HUES64 (cell line): ENCODE measurements around the gene DNM3.

Experiments
- H3K27ac ChIP-seq: 2 replicates; pipeline ENCODE4 v1.7.0; 2013; ENCODE audit warnings: low read depth, low read length, inconsistent platforms
- H3K27me3 ChIP-seq: 2 replicates; pipeline ENCODE4 v1.6.1; 2013; ENCODE audit warnings: mild to moderate bottlenecking, low read length; ENCODE audit not compliant: insufficient read depth
- H3K36me3 ChIP-seq: 2 replicates; pipeline ENCODE4 v1.6.1; 2013; ENCODE audit warnings: mild to moderate bottlenecking, low read length; ENCODE audit not compliant: insufficient read depth
- H3K4me1 ChIP-seq: 2 replicates; pipeline ENCODE4 v1.6.1; 2013; ENCODE audit warnings: mild to moderate bottlenecking, low read length, moderate library complexity; ENCODE audit not compliant: insufficient read depth
- H3K4me3 ChIP-seq: 2 replicates; pipeline ENCODE4 v1.5.1; 2013; ENCODE audit warnings: mild to moderate bottlenecking, low read length, moderate library complexity
- H3K9ac ChIP-seq: 2 replicates; pipeline ENCODE4 v1.6.1; 2013; ENCODE audit warnings: mild to moderate bottlenecking, low read depth, low read length
- H3K9me3 ChIP-seq: 2 replicates; pipeline ENCODE4 v1.6.1; 2013; ENCODE audit warnings: low read depth, low read length; ENCODE audit not compliant: insufficient read depth
- WGBS: fragments of 150-250, 120-280 bp; methylation state at CpG from one replicate; pipeline ENCODE4 v1.1.7; 2013; ENCODE audit warnings: missing lambda C conversion rate; 5-methylcytosine and 5-hydroxymethylcytosine counted together

The DNM3 gene

DNA sequence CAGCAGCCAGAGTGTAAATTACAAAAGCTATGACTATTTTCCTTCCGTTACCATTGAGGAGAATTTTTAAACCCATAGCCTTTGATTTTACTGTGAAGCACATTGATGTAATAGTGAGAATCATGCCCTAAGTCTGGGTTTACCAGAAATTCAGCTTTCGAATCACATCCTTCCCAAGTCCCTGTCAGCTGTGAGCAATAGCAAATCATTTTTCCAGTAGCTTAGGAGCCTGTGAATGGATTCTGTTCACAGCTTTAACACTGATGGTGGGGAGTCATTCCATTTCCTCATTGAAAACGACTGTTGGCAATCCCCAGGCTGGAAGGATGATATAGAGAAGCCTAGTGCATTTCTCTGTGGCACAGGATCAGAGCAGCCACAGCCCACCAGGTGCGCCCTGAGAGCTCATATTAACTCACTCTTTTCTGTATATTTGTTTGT, 497.0 kb downstream of the DNM3 start:
- peaks cover 13% of the 10 kb centered on the region for H3K4me1 ChIP-seq
- H3K4me3 ChIP-seq: no peak overlapping the region
- H3K27me3 ChIP-seq: no peaks in the 10 kb centered on the region
- H3K9me3 ChIP-seq: no peaks in the 10 kb centered on the region
- no peak overlapping the region for H3K27ac ChIP-seq
- 83% methylated on average over 3 of the region's 4 CpGs for WGBS
- H3K9ac ChIP-seq: no peak overlapping the region
- H3K36me3 ChIP-seq: no peaks in the 10 kb centered on the region

DNA sequence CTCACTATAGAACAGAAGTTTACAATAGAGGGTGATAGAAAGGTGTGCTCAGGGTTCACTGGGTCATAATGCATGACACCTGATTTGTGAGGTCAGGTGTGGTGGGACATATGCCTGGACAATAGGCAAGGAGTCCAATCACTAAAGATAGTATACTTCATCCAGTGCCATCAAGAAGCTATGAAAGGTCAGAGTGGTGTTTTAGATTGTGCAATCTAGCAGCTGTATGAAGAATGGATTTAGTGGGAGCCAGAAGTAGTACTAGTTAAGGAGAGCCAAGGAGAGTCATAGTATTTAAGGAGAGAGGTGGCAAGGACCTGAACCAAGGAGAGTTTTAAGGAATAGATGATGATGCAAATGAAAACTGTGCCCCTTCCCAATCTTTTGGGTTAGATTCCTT, 498.5 kb downstream of the DNM3 start:
- Histone ChIP-seq H3K27me3 (no peaks in the 10 kb centered on the region), H3K9me3 (no peaks in the 10 kb centered on the region), H3K9ac (no peak overlapping the region), H3K4me1 (peaks cover 24% of the 10 kb centered on the region), H3K4me3 (no peak overlapping the region), H3K27ac (no peak overlapping the region), H3K36me3 (no peaks in the 10 kb centered on the region)

DNA sequence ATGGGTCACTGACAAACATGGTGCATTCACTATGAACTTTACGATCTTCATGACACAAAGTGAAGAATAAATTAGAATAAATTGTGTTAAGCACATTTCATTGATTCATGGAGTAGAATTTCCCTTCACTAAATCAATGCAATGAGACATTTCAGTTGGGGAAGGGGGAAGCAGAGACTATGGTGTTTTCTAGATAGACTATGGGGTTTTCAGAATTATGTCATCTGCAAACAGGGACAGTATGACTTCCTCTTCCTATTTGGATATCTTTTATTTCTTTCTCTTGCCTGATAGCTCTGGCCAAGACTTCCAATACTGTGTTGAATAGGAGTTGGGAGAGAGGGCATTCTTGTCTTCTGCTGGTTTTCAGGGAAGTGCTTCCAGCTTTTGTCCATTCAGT, 499.2 kb downstream of the DNM3 start:
- peaks cover 24% of the 10 kb centered on the region for H3K4me1 ChIP-seq
- no peaks in the 10 kb centered on the region for H3K27me3 ChIP-seq
- H3K27ac ChIP-seq: no peak overlapping the region
- H3K9ac ChIP-seq: no peak overlapping the region
- H3K36me3 ChIP-seq: no peaks in the 10 kb centered on the region
- H3K4me3 ChIP-seq: no peak overlapping the region
- H3K9me3 ChIP-seq: no peaks in the 10 kb centered on the region
- 100% methylated on average over 1 of the region's 1 CpG for WGBS

DNA sequence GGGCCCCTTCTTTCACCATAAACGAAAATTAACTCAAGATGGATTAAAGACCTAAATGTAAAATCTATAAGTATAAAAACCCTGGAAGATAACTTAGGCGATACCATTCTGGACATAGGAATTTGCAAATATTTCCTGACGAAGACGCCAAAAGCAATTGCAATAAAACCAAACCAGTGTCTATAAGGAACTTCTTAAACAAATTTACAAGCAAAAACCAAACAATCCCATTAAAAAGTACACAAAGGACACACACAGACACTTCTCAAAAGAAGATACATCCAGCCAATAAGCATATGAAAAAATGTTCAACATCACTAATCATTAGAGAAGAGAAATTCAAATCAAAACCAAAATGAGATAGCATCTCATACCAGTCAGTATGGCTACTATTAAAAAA, 500.4 kb downstream of the DNM3 start:
- H3K9ac ChIP-seq: no peak overlapping the region
- H3K4me1 ChIP-seq: peaks cover 24% of the 10 kb centered on the region
- WGBS: 87% methylated on average over 4 of the region's 4 CpGs

DNA sequence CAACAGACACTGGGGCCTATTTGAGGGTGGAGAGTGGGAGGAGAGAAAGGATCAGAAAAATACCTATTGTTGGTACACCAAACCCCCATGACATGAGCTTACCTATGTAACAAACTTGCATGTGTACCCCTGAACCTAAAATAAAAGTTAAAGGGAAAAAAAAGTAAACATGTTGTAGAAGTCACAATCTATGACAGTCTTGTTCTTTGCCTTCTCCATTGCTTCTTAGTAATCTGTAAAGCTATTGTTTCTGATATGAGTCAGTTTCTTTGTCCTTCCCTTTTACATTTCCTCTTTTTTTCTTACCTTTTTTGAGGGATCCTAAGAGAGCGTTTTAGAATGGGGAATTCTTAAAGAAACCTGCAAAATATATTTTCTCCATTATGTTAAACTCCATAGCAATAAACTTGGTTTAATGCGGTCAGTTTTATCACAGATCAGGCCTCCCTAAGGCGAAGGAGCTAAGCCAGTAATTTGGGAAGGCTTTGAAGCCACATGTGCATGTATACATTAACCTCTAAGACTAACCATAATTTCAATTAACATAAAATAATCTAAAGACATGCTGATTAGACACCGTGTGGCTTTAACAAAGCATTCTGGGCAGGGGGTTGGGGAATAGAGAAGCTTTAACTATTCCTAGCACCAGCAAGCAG, 501.4 kb downstream of the DNM3 start:
- Histone ChIP-seq H3K27me3 (no peaks in the 10 kb centered on the region), H3K27ac (no peak overlapping the region), H3K36me3 (no peaks in the 10 kb centered on the region), H3K9me3 (peaks cover 11% of the 10 kb centered on the region), H3K4me1 (peaks cover 24% of the 10 kb centered on the region), H3K9ac (no peak overlapping the region), H3K4me3 (no peak overlapping the region)
- 56% methylated on average over 3 of the region's 4 CpGs for WGBS

More for the DNA sequence above, 500.4 kb downstream of the DNM3 start:
- Histone ChIP-seq H3K27me3 (no peaks in the 10 kb centered on the region), H3K27ac (no peak overlapping the region), H3K36me3 (no peaks in the 10 kb centered on the region), H3K9me3 (peaks cover 1% of the 10 kb centered on the region), H3K4me3 (no peak overlapping the region)

DNA sequence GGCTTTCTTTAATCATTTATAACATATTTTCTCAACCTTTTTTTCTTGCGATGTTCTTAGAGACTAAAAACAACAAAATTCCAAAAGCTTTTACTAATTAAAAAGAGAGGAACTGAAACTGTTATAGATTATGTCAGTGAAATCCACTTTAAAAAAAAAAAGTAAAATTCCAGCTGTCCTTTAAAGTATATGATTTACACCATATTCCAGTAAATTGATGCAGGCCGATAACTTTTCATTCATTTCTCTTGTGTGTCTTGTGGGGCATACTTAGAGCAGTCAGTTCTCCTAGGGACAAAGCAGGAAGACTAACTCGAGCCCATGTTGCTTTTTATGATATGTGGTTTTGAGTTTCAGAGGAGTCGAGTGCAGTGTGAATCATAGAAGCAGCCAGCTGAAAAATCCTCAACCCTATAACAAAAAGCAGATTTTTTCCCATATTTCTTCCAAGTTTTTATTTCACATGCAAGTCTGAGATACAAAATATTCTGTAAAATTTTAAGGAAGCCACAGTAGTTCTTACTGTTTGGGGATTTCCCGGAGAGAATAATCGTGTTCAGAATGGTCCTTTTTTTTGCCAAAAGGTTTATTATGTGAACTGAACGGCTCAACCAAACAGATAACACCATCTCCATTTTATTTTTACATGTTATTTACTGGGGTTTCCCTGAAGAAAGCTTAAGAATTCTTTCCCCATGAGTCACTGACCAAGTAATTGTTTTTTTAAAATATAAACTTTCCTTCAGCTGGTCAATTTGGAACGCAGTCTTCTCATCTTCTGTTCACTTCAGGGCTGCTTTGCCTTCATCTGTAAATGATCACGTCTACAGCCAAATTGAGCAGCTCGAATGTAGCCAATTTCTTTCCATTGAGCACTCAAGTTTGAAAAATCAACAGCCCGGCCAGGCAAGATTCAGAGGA, 502.2 kb downstream of the DNM3 start:
- H3K27me3 ChIP-seq: no peaks in the 10 kb centered on the region
- 71% methylated on average over 10 of the region's 11 CpGs for WGBS
- no peak overlapping the region for H3K4me3 ChIP-seq
- H3K9ac ChIP-seq: no peak overlapping the region; the same call in 1 of the 2 replicates
- H3K36me3 ChIP-seq: no peaks in the 10 kb centered on the region
- no peak overlapping the region for H3K27ac ChIP-seq
- H3K9me3 ChIP-seq: peaks cover 19% of the 10 kb centered on the region
- peaks cover 24% of the 10 kb centered on the region for H3K4me1 ChIP-seq

DNA sequence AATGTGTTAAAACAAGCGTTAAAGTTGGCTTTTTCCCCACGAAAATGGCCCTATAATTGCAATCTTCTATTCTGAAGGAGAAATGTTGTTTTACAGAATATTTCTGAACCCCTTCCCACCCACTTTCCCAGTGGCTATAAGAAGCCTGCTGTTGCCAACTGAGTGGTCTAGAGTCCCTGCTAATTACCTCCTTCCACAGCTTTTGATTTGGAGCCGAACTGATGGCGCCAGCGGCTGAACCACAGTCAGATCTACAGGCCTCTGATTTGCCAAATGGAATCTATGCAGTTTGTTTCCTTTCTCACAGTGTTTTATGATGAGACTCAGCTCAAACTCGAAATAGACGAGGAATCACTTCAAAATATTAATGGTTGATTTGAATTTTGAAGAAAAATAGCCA, 503.1 kb downstream of the DNM3 start:
- peaks cover 19% of the 10 kb centered on the region for H3K9me3 ChIP-seq
- peaks cover 24% of the 10 kb centered on the region for H3K4me1 ChIP-seq
- no peaks in the 10 kb centered on the region for H3K27me3 ChIP-seq
- WGBS: 93% methylated on average over 3 of the region's 7 CpGs
- H3K27ac ChIP-seq: no peak overlapping the region
- H3K9ac ChIP-seq: no peak overlapping the region
- no peak overlapping the region for H3K4me3 ChIP-seq
- no peaks in the 10 kb centered on the region for H3K36me3 ChIP-seq

DNA sequence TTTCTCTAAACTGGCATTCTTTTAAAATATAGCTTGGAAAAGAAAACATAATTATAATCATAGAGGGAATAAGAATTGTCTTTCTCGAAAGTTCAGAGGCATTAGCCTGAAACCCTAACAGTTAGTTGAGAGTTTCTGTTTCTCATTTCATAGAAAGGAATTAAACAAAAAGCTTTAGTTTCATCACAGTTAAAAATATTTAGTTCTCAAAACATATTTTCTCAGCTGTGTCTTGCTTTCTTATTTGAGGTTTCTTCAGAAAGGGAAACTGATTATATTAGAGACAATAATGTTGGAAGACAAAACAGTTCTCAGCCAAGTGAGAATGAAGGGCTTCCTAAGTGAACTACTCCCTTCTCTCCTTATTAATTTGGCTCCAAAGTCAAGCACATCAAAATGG, 503.8 kb downstream of the DNM3 start:
- H3K27ac ChIP-seq: no peak overlapping the region
- H3K27me3 ChIP-seq: no peaks in the 10 kb centered on the region
- peaks cover 24% of the 10 kb centered on the region for H3K4me1 ChIP-seq
- no peak overlapping the region for H3K9ac ChIP-seq
- H3K4me3 ChIP-seq: no peak overlapping the region
- H3K36me3 ChIP-seq: no peaks in the 10 kb centered on the region
- H3K9me3 ChIP-seq: peaks cover 19% of the 10 kb centered on the region
- no CpG with 5 or more reads among the region's 1 CpG for WGBS

DNA sequence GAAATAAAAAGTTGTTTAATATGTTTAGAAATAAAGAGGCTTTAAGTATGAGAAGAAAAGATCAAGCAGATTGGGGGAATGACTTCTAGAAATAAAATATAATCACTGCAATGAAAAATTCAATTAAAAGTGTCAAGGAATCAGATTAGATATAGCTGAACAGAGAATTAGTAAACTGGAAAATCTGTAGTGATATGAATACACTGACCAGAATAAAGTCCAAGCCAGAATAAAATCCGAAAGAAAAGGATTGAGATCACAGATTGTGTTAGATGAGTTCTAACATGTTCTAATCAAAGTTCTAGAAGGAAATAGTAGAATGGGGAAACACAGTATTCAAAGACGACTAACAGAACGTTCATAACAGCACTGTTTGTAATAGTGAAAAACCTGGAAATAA, 506.1 kb downstream of the DNM3 start:
- no peak overlapping the region for H3K9ac ChIP-seq
- peaks cover 19% of the 10 kb centered on the region for H3K9me3 ChIP-seq
- no peaks in the 10 kb centered on the region for H3K27me3 ChIP-seq
- H3K4me3 ChIP-seq: no peak overlapping the region
- no peaks in the 10 kb centered on the region for H3K36me3 ChIP-seq
- no peak overlapping the region for H3K27ac ChIP-seq
- WGBS: 96% methylated on average over 3 of the region's 3 CpGs
- peaks cover 20% of the 10 kb centered on the region for H3K4me1 ChIP-seq

DNA sequence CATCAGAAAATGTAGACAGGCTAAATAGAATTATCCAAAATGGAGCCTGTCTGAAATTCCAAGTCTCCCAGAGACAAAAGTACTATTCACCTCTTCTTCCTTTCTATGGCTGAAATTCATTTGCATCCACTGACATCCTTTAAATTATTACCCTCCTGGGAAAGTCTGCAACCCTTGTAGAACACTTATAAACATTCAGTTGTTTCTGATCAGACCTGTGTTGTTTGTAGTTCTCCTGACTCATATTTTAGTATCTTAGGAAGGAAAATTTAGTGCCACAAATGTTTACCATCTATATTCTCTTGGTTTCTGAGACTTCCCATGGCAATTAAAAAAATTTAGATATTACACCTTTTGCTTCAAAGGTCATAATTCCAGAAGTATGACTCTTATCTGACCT, 509.6 kb downstream of the DNM3 start:
- Histone ChIP-seq H3K27me3 (no peaks in the 10 kb centered on the region), H3K27ac (no peak overlapping the region), H3K36me3 (no peaks in the 10 kb centered on the region), H3K9ac (no peak overlapping the region), H3K4me1 (no peaks in the 10 kb centered on the region; the same call in 1 of the 2 replicates), H3K4me3 (no peak overlapping the region), H3K9me3 (peaks cover 19% of the 10 kb centered on the region)

DNA sequence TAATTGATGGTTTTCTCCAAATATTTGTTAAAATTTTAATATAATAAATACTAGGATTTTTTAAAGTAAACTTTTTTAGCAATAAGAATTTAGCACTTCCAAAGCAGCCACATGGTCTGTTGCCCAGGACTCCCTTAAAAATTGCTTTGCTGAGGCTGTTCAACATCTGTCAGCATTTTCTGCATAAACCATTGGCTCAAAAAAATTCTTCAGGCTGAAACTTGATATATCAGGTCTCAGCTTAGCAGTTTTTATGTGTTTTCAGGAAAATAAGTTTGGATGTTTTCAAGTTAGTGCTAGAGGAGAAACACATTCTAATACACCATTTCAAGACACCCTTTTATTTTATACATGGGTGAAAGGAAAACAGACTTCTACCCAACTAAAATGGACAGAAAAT, 510.0 kb downstream of the DNM3 start:
- Histone ChIP-seq H3K27ac (no peak overlapping the region), H3K27me3 (no peaks in the 10 kb centered on the region), H3K9ac (no peak overlapping the region), H3K4me3 (no peak overlapping the region), H3K4me1 (no peaks in the 10 kb centered on the region; the same call in 1 of the 2 replicates), H3K36me3 (no peaks in the 10 kb centered on the region), H3K9me3 (peaks cover 19% of the 10 kb centered on the region)
